ENCODE data around the gene CDH16.
"Not testable (repeated sequence)": the region's sequence is repeated elsewhere in the genome, so short reads cannot be mapped to it uniquely, and the experiment has no call there.

The CDH16 gene

DNA sequence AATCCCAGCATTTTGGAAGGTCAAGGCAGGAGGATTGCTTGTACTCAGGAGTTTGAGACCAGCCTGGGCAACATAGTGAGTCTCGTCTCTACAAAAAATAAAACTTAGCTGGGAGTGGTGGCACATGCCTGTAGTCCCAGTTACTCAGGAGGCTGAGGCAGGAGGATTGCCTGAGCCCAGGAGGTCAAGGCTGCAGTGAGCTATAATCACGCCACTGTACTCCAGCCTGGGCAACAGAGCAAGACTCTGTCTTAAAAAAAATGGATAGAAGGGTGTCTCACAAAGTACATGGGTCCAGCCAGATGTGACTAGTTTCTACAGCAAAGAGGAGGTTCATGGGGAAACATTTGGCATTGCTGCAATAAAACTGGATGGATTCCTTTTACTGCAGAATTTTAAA lies 47.3 kb downstream of the CDH16 start:
- DNase-seq: not testable (repeated sequence)

DNA sequence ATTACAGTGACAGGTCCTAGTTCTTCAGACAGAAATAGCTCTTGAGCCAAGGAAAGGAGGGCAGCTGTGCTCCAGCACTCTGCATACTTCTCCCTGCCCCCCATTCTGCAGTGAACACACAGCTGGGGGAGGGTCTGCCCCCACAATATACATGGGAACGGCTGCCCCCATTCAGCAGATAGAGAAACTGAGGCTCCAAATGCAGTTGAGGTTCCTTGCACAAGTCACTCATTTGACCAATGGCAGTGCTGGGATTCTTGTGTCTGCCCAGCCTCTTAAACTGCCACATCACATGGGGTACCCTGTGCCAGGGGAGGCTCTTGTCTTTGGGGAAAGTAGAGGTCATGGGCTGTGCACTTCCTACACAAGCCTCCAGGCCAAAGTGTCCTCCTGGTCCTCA lies 49.3 kb downstream of the CDH16 start:
- DNase-seq: no peak

DNA sequence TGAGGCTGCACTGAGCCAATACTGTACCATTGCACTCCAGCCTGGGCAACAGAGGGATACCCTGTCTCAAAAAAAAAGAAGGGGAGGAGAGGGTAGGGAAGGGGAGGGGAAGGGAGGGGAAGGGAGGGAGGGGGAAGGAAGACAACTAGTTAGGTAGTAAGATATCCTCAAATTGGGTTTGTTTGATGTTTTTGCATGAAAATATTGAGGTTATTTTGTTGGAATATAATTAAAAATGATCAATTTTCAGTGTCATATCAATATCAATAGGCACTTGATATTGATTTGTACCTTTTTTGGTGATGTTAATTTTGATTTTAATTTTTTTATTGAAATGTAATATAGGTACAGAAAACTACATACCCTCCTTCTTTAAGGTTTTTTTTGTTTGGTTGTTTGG lies 55.0 kb downstream of the CDH16 start:
- no peak for DNase-seq

DNA sequence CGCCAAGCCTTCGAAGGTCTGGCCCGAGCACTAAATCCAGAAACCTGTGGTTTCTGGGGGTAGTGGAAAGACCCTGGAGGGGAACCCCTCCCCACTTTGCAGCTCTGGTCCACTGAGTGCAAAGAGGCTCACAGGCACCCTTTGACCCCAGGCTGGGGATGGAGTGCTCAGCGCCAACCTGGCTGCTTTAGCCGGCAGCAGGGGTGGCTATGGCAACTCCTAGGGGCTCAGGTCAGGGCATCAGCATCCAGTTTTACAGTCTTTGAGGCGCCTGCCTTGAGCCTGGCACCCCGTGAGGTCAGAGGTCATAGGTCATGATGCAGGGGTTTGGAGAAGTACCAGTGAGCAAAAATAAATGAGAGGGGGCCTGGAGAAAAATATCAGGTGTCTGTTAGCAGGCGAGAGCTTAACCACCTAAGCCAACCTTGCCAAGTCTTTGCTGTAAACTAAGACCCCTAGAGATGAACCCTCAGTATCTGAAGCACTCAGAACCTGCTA lies 56.6 kb downstream of the CDH16 start:
- DNase-seq: no peak

DNA sequence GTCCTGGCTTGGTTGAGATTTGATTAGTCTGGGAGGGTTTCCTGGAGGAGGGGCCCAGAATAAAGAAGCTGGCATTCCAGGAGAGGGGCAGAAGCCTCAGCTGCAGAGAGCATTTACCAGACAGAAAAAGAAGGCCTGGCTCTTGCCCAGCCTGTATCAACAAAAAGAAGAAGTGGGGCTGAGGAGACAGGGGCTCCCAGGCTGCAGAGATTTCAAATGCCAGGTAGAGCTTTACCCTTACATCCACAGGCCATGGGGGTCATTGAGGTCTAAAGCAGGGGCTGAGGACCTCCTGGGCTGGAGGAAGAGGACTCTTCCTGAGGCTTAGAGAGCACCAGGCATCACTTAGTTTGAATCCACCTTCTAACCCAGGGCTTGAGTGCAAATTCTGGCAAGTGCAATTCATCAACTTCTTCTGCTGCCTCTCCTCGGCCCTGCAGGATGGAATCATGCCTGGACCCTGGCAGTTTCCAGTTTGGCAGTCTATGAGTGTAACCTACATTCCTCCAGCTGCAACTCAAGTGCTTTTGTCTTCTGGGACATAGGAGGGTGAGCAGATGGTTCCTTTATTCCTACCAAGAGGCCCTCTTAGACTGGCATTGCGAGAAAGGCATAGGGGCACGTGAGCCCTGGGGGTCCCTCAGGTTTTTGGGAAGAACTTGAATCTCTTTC lies 59.2 kb downstream of the CDH16 start:
- no peak for DNase-seq

DNA sequence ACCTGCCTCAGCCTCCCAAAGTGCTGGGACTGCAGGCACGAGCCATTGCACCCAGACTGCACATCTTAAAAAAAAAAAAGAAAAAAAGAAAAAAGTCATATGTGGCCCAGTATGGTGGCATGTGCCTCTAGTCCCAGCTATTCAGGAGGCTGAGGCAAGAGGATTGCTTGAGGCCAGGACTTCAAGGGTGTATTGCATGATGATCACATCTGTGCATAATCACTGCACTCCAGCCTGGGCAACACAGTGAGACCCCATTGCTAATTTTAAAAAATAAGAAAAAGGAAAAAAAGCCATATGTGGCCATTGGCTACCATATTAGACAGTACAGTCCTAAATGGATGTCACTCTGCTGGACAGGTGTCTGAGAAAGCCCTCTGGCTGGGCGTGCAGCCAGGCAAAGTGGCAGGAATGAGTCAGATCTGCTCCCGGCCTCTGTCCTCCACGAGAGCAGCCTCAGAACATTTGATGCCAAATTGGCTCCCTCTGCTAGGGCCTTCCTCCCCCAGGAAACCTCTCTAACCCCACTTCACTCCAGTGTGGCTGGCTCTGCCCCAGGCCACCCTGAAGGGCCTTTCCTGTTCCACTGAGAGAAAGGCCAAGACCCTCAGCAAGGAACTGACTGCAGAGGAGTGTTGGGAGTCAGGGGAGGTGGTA lies 59.8 kb downstream of the CDH16 start:
- DNase-seq: no peak

Measured in NCI-H2107 (cell line).